ENCODE data around the gene PSMA5.

DNA sequence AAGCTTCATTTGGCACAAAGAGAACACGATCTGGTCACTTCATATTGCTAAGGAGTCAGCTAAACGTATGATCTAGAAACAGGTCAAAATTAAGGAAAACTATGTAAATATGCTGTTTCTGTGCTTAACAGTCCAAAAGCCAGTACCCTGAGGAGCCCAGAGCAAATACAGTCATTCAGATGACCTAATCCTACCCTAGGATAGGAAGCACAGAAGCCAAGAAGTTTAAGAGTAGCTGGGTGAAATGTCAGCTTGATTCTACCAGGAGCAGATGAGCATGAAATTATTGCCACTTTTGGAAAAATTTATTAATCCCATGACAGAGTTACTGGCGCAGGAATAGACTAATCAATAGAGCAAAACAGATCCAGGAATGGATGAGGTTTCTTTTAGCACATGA lies 46.8 kb downstream of the PSMA5 start:
- TF ChIP-seq EZH2phosphoT487 (IDR thresholded peaks at IDR 0.05; ENCODE audit: borderline replicate concordance, low read depth, low read length): no peak
- TF ChIP-seq, protein P1, sequence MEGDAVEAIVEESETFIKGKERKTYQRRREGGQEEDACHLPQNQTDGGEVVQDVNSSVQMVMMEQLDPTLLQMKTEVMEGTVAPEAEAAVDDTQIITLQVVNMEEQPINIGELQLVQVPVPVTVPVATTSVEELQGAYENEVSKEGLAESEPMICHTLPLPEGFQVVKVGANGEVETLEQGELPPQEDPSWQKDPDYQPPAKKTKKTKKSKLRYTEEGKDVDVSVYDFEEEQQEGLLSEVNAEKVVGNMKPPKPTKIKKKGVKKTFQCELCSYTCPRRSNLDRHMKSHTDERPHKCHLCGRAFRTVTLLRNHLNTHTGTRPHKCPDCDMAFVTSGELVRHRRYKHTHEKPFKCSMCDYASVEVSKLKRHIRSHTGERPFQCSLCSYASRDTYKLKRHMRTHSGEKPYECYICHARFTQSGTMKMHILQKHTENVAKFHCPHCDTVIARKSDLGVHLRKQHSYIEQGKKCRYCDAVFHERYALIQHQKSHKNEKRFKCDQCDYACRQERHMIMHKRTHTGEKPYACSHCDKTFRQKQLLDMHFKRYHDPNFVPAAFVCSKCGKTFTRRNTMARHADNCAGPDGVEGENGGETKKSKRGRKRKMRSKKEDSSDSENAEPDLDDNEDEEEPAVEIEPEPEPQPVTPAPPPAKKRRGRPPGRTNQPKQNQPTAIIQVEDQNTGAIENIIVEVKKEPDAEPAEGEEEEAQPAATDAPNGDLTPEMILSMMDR (conservative IDR thresholded peaks at IDR 0.05; ENCODE audit: low read length): no peak

Measured in OCI-LY7 (cell line).